GM21576 (cell line): ENCODE data around the gene NSRP1.
"Not testable (repeated sequence)": the region's sequence is repeated elsewhere in the genome, so short reads cannot be mapped to it uniquely, and the experiment has no call there.

ENCODE experiments used
- ATAC-seq: cut with Tn5 transposase; IDR thresholded peaks from one replicate; pipeline ENCODE4 v1.9.1; 2021; ENCODE audit warnings: mild to moderate bottlenecking, moderate library complexity; ENCODE audit not compliant: unreplicated experiment

The NSRP1 gene

DNA sequence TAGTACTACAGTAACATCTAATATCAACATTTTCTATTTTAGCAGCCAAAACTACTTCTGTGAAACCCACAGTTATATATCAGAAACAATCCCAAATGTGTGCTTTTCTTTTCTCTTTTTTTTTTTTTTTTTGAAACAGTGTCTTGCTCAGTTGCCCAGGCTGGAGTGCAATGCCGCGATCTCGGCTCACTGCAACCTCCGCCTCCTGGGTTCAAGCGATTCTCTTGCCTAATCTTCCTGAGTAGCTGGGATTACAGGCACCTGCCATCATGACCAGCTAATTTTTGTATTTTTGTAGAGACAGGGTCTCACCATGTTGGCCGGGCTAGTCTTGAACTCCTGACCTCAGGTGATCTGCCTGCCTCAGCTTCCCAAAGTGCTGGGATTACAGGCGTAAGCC, 2.0 kb downstream of the NSRP1 start:
- not testable (repeated sequence) for ATAC-seq

DNA sequence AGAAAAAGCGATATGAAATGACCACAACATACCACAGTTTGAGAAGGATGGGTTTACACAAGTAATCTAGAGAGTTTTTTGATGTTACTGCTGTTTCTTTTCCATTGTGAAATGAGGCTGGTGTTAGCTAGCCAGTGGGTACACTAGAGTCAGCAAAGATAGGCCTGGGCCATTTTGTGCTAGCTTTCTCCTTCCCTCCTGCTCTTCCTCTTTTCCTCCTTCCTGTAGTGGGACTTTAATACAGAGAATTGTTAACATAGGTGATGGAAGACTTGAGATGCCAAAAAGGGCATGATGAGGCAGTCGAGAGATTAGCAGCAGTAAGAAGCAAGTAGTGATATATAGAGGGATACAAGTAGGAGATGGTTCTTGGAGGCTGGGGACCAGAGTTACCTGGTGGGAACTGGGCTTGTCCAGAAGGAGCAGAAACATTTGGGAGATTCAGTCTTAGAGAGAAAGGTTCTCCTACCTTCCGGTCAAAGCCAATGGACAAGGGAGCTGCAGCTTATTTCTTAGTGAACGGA, 7.7 kb downstream of the NSRP1 start:
- no peak for ATAC-seq

- no peak for ATAC-seq
Measured at GRCh38 chr17:30130121-30130520, 13.5 kb downstream of the NSRP1 start.

DNA sequence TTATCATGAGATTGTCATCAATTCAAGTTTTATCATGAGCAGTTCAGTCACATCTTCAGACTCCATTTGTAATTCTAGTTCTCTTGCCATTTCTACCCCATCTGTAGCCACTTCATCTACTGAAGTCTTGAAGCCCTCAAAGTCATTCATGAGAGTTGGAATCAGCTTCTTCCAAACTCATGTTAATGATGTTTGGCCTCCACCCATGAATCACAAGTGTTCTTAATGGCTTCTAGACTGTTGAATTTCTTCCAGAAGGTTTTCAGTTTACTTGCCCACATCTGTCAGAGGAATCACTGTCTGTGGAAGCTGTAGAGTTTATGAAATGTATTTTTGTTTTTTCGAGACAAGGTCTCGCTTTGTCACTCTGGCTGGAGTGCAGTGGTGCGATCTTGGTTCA, 16.0 kb downstream of the NSRP1 start:
- no peak for ATAC-seq

- ATAC-seq, result no peak
Measured at GRCh38 chr17:30133197-30133596, 16.6 kb downstream of the NSRP1 start.

GRCh38 chr17:30134551-30134950, 17.9 kb downstream of the NSRP1 start:
- ATAC-seq, result no peak

GRCh38 chr17:30137158-30137557, 20.5 kb downstream of the NSRP1 start:
- ATAC-seq, result no peak

GRCh38 chr17:30147860-30148259, 31.2 kb downstream of the NSRP1 start:
- not testable (repeated sequence) for ATAC-seq

DNA sequence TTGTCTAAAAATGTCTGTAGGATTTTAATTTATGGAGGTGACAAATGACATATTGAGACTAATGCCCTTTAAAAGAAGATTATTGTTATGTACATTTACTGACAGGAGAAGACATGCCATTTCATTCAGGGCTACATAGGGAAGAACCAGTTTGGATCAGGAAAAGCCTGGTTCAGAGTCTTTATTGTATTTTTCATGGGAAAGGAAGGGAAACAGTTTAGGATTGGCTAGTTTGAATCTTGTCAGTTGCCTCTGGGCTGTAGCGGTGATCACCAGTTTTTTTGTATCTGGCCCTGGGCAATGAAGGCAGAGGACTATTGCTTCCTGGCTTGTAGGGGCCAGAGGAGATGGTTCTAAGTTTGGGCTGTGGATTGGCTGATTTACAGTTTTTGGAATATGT, 31.8 kb downstream of the NSRP1 start:
- no peak for ATAC-seq

DNA sequence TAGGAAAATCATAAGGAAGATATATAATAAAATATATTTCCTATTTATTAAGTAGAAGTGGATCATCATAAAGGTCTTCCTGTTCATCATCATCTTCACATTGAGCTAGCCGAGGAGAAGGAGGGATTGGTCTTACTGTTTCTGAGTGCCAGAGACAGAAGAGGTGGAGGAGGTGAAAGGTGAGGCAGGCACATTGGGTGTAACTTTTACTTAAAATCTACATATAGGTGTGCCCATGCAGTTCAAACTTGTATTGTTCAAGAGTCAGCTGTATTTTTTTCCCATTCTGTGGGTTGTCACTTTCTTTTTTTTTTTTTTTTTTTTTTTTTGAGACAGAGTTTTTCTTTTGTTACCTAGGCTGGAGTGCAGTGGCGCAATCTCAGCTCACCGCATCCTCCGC, 34.9 kb downstream of the NSRP1 start:
- ATAC-seq, result no peak

DNA sequence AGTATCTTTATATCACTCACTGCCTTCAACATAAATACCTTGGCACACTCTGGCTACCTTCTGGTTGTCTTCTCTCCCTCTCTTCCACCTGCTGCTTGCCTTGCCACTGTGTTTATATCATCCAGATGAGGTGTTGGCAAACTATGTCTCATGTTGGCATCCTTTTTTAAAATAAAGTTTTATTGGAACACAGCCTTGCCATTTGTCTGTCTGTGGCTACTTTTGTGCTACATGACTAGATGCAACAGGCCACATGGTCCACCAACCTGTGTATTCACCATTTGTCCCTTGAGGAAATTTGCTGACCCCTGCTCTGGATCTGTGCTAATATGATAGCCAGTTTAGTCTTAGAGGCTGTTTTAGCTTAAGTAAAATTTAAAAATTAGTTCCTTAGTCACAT, 36.8 kb downstream of the NSRP1 start:
- no peak for ATAC-seq

DNA sequence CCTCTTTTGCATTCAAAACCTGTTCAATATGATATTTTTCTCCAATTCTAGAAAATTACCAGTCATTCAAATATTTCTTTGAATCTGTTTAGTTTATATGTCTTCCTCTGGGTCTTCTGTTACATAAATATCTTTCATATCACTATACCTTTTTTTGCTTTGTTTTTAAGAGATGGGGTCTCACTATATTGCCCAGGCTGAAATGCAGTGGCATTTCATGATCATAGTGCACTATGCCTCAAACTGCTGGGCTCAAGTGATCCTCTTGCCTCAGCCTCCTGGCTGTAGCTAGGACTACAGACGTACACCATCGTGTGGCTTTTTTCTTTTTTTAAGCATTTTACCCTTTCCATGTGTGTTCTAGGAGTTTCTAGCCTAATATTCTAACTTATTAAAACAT, 38.8 kb downstream of the NSRP1 start:
- no peak for ATAC-seq

- ATAC-seq, result no peak
Measured at GRCh38 chr17:30158896-30159625, 42.4 kb downstream of the NSRP1 start.

- no peak for ATAC-seq
Measured at GRCh38 chr17:30160419-30161172, 44.0 kb downstream of the NSRP1 start.

- no peak for ATAC-seq
Measured at GRCh38 chr17:30161601-30162000, 45.0 kb downstream of the NSRP1 start.

DNA sequence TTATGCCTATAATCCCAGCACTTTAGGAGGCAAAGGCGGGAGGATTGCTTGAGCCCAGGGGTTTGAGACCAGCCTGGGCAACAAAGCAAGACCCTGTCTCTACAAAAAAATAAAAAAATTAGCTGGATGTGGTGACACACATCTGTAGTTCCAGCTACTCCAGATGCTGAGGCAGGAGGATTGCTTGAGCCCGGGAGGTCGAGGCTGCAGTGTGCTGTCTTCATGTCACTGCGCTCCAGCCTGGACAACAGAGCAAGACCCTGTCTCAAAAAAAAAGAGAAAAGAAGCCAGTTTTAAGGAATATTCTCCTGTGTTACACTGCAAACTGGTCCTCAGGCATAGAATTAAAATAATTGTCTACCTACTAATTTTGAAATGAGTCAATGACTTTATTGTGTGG, 47.9 kb downstream of the NSRP1 start:
- no peak for ATAC-seq

GRCh38 chr17:30165147-30165546, 48.5 kb downstream of the NSRP1 start:
- ATAC-seq, result no peak

DNA sequence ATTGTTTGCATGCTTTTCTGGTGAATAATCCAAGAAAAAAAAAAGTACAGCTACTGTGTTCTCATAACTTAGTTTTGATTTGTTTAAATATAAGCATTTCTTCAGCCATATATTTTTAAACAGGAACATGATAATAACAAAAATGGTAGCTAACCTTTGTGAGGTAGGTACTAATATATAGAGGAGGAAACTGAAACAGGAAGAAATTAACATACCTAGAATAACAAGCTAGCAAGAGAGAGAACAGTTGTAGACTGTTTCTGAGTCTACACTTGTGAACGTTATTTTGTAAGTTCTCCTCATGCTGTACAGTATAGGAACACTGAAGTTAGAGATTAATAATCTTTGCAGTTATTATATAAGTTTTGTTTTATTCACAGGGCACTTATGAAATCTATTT, 49.3 kb downstream of the NSRP1 start:
- no peak for ATAC-seq

DNA sequence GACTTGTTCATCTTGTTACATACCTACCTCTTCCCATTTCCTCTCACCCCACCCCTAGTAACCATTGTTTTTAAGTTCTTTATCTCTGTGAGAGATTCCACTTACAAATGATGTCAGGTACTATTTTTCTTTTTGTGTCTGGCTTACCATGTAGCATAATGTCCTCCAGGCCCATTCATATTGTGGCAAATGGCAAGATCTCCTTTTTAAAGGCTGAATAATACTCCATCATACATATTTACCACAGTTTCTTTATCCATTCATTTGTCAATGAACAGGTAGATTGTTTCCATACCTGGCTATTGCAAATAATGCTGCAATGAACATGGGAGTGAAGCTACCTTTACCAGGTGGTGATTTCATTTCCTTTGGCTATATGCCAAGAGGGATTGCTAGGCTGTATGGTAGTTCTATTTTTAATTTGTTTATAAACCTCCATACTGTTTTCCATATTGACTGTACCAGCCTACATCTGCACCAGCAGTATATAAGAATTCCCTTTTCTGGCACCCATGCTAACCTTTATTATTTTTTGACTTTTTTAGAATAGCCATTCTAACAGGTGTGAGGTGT, 53.9 kb downstream of the NSRP1 start:
- no peak for ATAC-seq

- ATAC-seq, result no peak
Measured at GRCh38 chr17:30172560-30172959, 55.9 kb downstream of the NSRP1 start.

- peak; percentile 82 for ATAC-seq
Measured at GRCh38 chr17:30173649-30174048, 57.0 kb downstream of the NSRP1 start.

DNA sequence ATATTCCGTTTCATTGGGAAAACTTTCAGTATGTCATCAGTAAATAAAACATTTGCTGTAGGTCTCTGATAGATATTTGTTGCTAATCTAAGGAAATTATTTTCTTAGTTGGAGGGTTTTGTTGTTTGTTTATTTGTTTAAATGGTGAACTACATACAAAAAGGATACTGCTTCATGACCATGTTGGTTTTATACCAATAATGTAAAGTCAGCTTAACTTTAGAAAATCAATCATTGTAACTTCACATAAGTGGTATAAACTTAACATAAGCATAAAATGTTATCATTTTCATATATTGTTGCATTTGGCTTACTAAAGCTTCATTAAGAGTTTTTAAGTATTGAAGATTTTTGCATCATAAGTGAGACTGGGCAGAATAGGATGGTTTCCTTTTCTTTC, 57.9 kb downstream of the NSRP1 start:
- no peak for ATAC-seq
